ENCODE results near the gene SMC3. TPM values are rescaled to one million over a fixed set of nuclear protein-coding genes. Genes with fewer than 3 reads are reported as not detected.
A peak's percentile ranks its signal among the peaks of the same experiment; 100 is the strongest.

Gene SMC3
- total RNA-seq, 4 donors from 2014 or later = 35.5 to 62.0 (median 42.8) TPM

DNA sequence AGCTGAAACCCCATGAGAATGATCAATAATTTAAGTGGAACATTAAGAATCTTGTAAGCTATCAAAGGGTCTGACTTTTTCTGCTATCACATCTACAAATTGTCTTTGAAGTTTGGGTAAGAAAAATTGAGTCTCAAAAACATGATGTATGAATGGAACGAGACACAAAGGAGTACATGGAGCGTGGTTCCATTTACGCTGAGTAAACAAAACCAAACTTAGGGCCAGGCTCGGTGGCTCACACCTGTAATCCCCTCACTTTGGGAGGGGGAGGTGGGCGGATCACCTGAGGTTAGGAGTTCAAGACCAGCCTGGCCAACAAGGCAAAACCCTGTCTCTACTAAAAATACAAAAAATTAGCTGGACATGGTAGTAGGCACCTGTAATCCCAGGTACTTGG lies 24.3 kb downstream of the SMC3 start:
- ATAC-seq = no peak
- H3K4me1 ChIP-seq = no peaks in the 10 kb centered on the region
- H3K9me3 ChIP-seq = no peaks in the 10 kb centered on the region
- 85 to 86% methylated on average over 3 to 4 of the region's 5 CpGs for WGBS, 2 donors (ENCODE audit: low coverage in 1 of 2)
- no peak overlapping the region for H3K4me3 ChIP-seq
- TF ChIP-seq, protein P1, sequence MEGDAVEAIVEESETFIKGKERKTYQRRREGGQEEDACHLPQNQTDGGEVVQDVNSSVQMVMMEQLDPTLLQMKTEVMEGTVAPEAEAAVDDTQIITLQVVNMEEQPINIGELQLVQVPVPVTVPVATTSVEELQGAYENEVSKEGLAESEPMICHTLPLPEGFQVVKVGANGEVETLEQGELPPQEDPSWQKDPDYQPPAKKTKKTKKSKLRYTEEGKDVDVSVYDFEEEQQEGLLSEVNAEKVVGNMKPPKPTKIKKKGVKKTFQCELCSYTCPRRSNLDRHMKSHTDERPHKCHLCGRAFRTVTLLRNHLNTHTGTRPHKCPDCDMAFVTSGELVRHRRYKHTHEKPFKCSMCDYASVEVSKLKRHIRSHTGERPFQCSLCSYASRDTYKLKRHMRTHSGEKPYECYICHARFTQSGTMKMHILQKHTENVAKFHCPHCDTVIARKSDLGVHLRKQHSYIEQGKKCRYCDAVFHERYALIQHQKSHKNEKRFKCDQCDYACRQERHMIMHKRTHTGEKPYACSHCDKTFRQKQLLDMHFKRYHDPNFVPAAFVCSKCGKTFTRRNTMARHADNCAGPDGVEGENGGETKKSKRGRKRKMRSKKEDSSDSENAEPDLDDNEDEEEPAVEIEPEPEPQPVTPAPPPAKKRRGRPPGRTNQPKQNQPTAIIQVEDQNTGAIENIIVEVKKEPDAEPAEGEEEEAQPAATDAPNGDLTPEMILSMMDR (IDR thresholded peaks at IDR 0.05) = no peak
- no peak for TF ChIP-seq POLR2AphosphoS5 (IDR thresholded peaks at IDR 0.05)
- no peak for TF ChIP-seq EP300 (IDR thresholded peaks at IDR 0.05)
- no peak for TF ChIP-seq POLR2A (IDR thresholded peaks at IDR 0.05)
- H3K27ac ChIP-seq = no peak overlapping the region
- H3K36me3 ChIP-seq = peaks cover 24 to 100% of the 10 kb centered on the region in 2 donors
- H3K27me3 ChIP-seq = no peaks in the 10 kb centered on the region

DNA sequence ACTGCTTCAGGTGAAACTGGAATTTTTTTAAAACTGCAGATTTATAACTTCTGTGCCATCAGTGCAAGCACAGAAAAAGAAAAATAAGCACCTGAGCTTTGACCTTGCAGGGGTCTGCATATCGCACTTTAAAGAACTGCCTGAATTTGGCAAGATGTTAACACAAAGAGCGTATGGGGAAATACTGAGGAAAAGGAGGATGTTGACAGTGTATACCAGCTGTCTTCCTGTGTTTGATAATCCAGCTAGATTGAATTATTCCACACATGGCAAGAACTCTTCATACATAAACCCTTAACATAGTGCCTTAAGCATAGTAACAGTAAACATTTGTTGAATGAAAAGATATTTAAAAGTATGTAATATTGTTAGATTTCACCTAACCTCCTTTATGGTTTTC lies 30.0 kb downstream of the SMC3 start:
- Histone ChIP-seq H3K4me3 (no peak overlapping the region), H3K27me3 (no peaks in the 10 kb centered on the region), H3K4me1 (no peaks in the 10 kb centered on the region), H3K36me3 (peaks cover 9 to 100% of the 10 kb centered on the region in 2 donors), H3K9me3 (no peaks in the 10 kb centered on the region), H3K27ac (no peak overlapping the region)
- no peak for ATAC-seq
- WGBS, 2 donors (ENCODE audit: low coverage in 1 of 2) = 69 to 72% methylated on average over 2 of the region's 2 CpGs
- TF ChIP-seq, protein P1 (IDR thresholded peaks at IDR 0.05) = no peak
- no peak for TF ChIP-seq POLR2A (IDR thresholded peaks at IDR 0.05)
- TF ChIP-seq EP300 (IDR thresholded peaks at IDR 0.05) = no peak
- no peak for TF ChIP-seq POLR2AphosphoS5 (IDR thresholded peaks at IDR 0.05)

DNA sequence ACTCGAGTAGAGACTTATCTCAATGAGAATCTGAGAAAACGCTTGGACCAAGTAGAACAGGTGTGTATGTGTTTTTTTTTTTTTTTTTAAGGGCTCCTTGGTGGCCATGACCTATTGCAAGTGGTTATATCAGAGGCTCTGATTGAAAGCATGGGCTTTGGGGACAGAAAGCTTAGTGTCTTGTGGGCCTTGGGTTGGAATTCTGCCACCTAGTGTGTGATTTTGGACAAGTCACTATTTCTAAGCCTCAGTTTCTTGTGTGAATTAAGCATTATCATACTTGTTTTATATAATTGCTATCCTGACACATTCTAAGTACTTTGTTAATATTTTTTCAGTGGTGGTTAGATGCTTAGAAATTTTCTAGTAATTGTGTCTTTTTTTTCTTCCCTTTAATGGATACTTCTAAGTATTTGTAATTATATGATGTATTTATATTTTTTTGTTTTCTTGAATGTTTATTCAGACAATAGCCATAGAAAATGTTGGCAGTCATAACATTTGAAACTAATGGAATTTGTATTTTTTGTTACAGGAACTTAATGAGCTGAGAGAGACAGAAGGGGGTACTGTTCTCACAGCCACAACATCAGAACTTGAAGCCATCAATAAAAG lies 33.1 kb downstream of the SMC3 start:
- ATAC-seq = no peak
- 75 to 83% methylated on average over 2 of the region's 2 CpGs for WGBS, 2 donors (ENCODE audit: low coverage in 1 of 2)
- Histone ChIP-seq H3K27me3 (no peaks in the 10 kb centered on the region), H3K9me3 (no peaks in the 10 kb centered on the region), H3K4me1 (no peaks in the 10 kb centered on the region), H3K27ac (no peak overlapping the region), H3K36me3 (peaks cover 9 to 100% of the 10 kb centered on the region in 2 donors), H3K4me3 (no peak overlapping the region)
- no peak for TF ChIP-seq POLR2AphosphoS5 (IDR thresholded peaks at IDR 0.05)
- TF ChIP-seq, protein P1 (IDR thresholded peaks at IDR 0.05) = peak in 2 of 4 experiments; percentile 5 to 31

DNA sequence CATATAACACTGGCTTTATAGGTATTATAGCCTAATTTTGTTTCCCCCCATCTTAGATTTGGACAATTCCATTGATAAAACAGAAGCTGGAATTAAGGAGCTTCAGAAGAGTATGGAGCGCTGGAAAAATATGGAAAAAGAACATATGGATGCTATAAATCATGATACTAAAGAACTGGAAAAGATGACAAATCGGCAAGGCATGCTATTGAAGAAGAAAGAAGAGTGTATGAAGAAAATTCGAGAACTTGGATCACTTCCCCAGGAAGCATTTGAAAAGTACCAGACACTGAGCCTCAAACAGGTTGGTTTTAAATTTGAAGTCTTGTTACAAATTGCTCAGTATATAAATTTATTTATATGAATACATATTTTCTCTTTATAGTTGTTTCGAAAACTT lies 34.1 kb downstream of the SMC3 start:
- Histone ChIP-seq H3K27me3 (no peaks in the 10 kb centered on the region), H3K27ac (no peak overlapping the region), H3K36me3 (peaks cover 7 to 100% of the 10 kb centered on the region in 2 donors), H3K4me1 (no peaks in the 10 kb centered on the region), H3K9me3 (no peaks in the 10 kb centered on the region), H3K4me3 (no peak overlapping the region)
- 63 to 70% methylated on average over 3 to 4 of the region's 4 CpGs for WGBS, 2 donors (ENCODE audit: low coverage in 1 of 2)
- TF ChIP-seq POLR2AphosphoS5 (IDR thresholded peaks at IDR 0.05) (no peak), EP300 (IDR thresholded peaks at IDR 0.05) (no peak), POLR2A (IDR thresholded peaks at IDR 0.05) (no peak)
- TF ChIP-seq, protein P1 (IDR thresholded peaks at IDR 0.05) = no peak
- no peak for ATAC-seq

DNA sequence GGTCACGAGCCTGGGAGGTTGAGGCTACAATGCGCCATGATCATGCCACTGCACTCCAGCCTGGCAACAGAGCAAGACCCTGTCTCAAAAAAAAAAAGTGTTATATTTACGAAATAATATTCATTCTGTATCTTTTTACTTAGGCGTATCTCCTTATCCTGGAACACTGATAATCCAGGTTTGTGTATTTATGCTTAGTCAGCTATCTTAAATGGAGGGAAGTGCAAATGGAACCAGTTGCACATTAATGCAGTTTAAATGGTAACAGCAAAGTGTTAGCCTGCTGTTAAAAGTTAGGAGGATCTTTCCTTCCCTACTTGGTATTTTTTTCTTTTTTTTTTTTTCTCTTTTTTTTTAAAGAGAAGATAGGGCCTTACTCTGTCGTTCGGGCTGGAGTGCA lies 40.6 kb downstream of the SMC3 start:
- Histone ChIP-seq H3K9me3 (no peaks in the 10 kb centered on the region), H3K4me1 (no peaks in the 10 kb centered on the region), H3K36me3 (peaks cover 0 to 41% of the 10 kb centered on the region in 2 donors), H3K27me3 (no peaks in the 10 kb centered on the region), H3K27ac (no peak overlapping the region), H3K4me3 (no peak overlapping the region)
- no peak for ATAC-seq
- TF ChIP-seq POLR2AphosphoS5 (IDR thresholded peaks at IDR 0.05) = no peak
- TF ChIP-seq EP300 (IDR thresholded peaks at IDR 0.05) = no peak
- TF ChIP-seq, protein P1 (IDR thresholded peaks at IDR 0.05) = no peak
- no peak for TF ChIP-seq POLR2A (IDR thresholded peaks at IDR 0.05)
- 66 to 67% methylated on average over 5 to 6 of the region's 6 CpGs for WGBS, 2 donors (ENCODE audit: low coverage in 1 of 2)
